A673 (cell line): ENCODE data around the gene TMEM30A. TPM values are rescaled to one million over a fixed set of nuclear protein-coding genes. Genes with fewer than 3 reads are reported as not detected.

Experiments used
- BruUV-seq: library from RNA; stranded (reverse); fragments of 400-500 nt; replicated peaks from 2 replicates; lab custom pipeline; 2021; lab: Mats Ljungman, UMichigan
- CTCF ChIA-PET: fragments of 300-600 bp; sonication (Branson Sonifier 250); formaldehyde crosslinking; loops from one replicate; lab custom pipeline; 2022; ENCODE audit warnings: antibody characterized with exemption; lab: Charles Lee
- POLR2A ChIA-PET: fragments of 300-600 bp; sonication (Branson Sonifier 250); formaldehyde crosslinking; loops from one replicate; lab custom pipeline; 2022; ENCODE audit warnings: antibody characterized with exemption; ENCODE audit not compliant: low non-redundant PET; lab: Charles Lee
- DNase-seq: peaks from one replicate; pipeline ENCODE4 v3.0.0-alpha.2; 2015; ENCODE audit warnings: low spot score
- H3K27ac ChIP-seq: fragments of 200-600 bp; sonication (generic); 2 replicates; pipeline ENCODE4 v1.5.1; 2016; ENCODE audit warnings: mixed run types, low read depth, mild to moderate bottlenecking, mixed read lengths, antibody characterized with exemption, low read length; ENCODE audit not compliant: poor library complexity, severe bottlenecking
- H3K27me3 ChIP-seq: fragments of 200-600 bp; sonication (generic); replicated peaks from 2 replicates; pipeline ENCODE4 v1.6.1; 2017; ENCODE audit warnings: mixed run types, low read depth, mild to moderate bottlenecking, mixed read lengths, antibody characterized with exemption, low read length; ENCODE audit not compliant: insufficient read depth, poor library complexity
- H3K36me3 ChIP-seq: fragments of 200-600 bp; sonication (generic); 2 replicates; pipeline ENCODE4 v1.6.1; 2016; ENCODE audit warnings: mixed run types, mild to moderate bottlenecking, mixed read lengths, antibody characterized with exemption, low read length; ENCODE audit not compliant: insufficient read depth, poor library complexity, severe bottlenecking
- H3K4me1 ChIP-seq: fragments of 200-600 bp; sonication (generic); 2 replicates; pipeline ENCODE4 v1.6.1; 2017; ENCODE audit warnings: mixed run types, mild to moderate bottlenecking, mixed read lengths, antibody characterized with exemption, low read length; ENCODE audit not compliant: insufficient read depth, poor library complexity, severe bottlenecking
- H3K4me3 ChIP-seq: fragments of 200-600 bp; sonication (generic); 2 replicates; pipeline ENCODE4 v1.5.1; 2016; ENCODE audit warnings: low read depth, mixed run types, mild to moderate bottlenecking, mixed read lengths, low read length; ENCODE audit not compliant: poor library complexity, severe bottlenecking
- H3K9me3 ChIP-seq: fragments of 200-600 bp; sonication (generic); 2 replicates; pipeline ENCODE4 v1.6.1; 2016; ENCODE audit warnings: mixed run types, low read depth, mild to moderate bottlenecking, mixed read lengths, antibody characterized with exemption, low read length; ENCODE audit not compliant: poor library complexity, severe bottlenecking
- EZH2 ChIP-seq: fragments of 200-600 bp; sonication (generic); IDR thresholded peaks from 2 replicates; pipeline ENCODE4 v1.6.1; 2017; ENCODE audit warnings: borderline replicate concordance, low read depth, mild to moderate bottlenecking, mixed read lengths, antibody characterized with exemption, low read length; ENCODE audit not compliant: poor library complexity, severe bottlenecking
- intact Hi-C: fragments of 100-400 bp; cut with micrococcal nuclease; formaldehyde crosslinking; loops from one replicate; pipeline ENCODE4 v1.10.0; 2022; ENCODE audit not compliant: unreplicated experiment
- total RNA-seq: library from RNA; stranded (reverse); gene quantifications from 2 replicates; pipeline ENCODE4 v1.2.3, GENCODE V29; 2021
- TF ChIP-seq, protein P1 (sequence below): fragments of 300-800, 200-600 bp; sonication (generic); conservative IDR thresholded peaks from 2 replicates; pipeline ENCODE4 v1.5.1; 2017; ENCODE audit warnings: low read depth, mild to moderate bottlenecking, antibody characterized with exemption, low read length, moderate library complexity, mixed read lengths

The TMEM30A gene
- total RNA-seq, 1 experiment from 2014 or later = 63.9 TPM

DNA sequence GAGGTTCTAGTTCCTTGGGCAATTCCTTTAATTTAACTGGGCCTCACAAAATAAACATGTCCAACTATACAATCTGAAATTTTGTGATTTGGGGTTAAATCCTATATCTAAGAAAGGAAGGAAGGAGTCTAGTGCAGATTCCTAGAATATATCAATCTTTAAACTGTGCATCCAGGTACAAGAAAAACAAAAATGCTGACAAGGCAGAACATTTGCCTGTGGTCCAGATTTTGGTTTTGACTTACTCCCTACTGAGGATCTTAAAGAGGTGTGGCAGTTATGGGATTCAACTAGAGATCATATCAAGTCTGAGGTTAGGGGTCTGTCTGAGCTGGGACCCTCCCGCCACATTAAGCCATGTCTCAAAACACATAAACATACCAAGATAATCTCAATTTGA, 23.3 kb downstream of the TMEM30A start:
- POLR2A ChIA-PET = no interaction called here
- H3K36me3 ChIP-seq = peaks cover 20% of the 10 kb centered on the region
- BruUV-seq = no TSS peak

DNA sequence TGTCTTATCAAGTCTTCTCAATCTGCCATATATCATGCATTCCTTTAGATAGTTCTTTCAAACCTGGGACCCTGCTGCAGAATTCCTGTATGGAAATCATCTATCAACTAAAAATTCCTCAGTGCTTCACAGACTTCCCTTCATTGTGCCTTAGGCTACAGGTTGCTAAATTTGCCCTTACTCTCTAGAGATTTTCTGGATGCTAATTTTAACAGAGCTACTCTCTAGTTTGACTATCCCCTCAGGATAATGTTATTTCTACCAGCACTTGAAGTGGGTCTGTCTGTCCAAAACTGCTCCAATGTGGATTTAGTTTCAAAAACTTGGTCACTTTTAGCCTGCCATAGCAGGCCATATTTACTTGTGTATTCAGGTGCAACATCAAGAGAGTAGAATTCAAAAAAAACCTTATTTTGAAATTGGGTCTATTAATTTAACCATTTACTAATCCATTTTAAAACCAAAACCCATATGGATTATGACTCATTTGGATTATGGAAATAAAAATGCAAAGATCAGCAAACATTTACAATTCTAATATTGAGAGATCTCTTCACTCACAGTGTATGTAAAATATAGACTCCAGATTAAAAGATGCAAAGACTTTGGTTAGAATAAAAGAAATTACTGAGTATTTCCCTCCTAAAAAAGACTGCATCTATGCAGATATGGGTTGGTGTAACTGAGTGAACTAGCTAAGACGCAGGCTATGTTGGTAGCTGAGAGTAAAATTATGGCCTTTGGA, 27.1 kb downstream of the TMEM30A start:
- CTCF ChIA-PET = no interaction called here

More for the DNA sequence above, 23.3 kb downstream of the TMEM30A start:
- intact Hi-C loops = no loop called here
- no peak overlapping the region for H3K4me3 ChIP-seq
- no peak for DNase-seq
- no peak overlapping the region for H3K27ac ChIP-seq
- no peaks in the 10 kb centered on the region for H3K27me3 ChIP-seq
- no peaks in the 10 kb centered on the region for H3K4me1 ChIP-seq
- no peaks in the 10 kb centered on the region for H3K9me3 ChIP-seq
- no peak for TF ChIP-seq EZH2
- TF ChIP-seq, protein P1, sequence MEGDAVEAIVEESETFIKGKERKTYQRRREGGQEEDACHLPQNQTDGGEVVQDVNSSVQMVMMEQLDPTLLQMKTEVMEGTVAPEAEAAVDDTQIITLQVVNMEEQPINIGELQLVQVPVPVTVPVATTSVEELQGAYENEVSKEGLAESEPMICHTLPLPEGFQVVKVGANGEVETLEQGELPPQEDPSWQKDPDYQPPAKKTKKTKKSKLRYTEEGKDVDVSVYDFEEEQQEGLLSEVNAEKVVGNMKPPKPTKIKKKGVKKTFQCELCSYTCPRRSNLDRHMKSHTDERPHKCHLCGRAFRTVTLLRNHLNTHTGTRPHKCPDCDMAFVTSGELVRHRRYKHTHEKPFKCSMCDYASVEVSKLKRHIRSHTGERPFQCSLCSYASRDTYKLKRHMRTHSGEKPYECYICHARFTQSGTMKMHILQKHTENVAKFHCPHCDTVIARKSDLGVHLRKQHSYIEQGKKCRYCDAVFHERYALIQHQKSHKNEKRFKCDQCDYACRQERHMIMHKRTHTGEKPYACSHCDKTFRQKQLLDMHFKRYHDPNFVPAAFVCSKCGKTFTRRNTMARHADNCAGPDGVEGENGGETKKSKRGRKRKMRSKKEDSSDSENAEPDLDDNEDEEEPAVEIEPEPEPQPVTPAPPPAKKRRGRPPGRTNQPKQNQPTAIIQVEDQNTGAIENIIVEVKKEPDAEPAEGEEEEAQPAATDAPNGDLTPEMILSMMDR = no peak
- CTCF ChIA-PET = no interaction called here

DNA sequence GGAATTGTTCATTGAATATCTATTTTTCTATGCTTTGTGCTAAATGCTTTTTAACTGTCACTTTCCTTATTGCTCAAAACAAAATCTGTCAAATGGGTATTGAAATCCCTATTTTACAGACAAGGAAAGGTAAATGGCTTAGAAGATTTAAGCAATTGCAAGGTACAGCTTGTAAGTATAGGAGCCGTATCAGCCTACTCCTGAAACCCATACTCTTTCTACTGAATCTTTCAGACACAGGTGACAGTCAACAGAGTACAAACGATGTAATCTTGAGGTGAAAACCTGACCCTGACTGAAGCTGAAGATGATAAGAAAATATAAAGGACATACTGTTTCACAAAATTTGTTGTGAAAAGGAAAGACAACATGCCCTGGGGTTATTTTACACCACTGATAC, 34.0 kb downstream of the TMEM30A start:
- Histone ChIP-seq H3K27ac (no peak overlapping the region), H3K4me3 (no peak overlapping the region), H3K9me3 (no peaks in the 10 kb centered on the region), H3K36me3 (no peaks in the 10 kb centered on the region), H3K4me1 (no peaks in the 10 kb centered on the region), H3K27me3 (no peaks in the 10 kb centered on the region)
- TF ChIP-seq EZH2 = no peak
- TF ChIP-seq, protein P1 = no peak
- intact Hi-C loops = no loop called here
- no peak for DNase-seq
- CTCF ChIA-PET = interaction anchor here (1.2 kb wide), 1 partner anchor 41 kb away, joined by 3 read pairs; no protein-coding TSS in a partner anchor
- POLR2A ChIA-PET = no interaction called here
- no TSS peak for BruUV-seq

More for the DNA sequence above, 27.1 kb downstream of the TMEM30A start:
- POLR2A ChIA-PET = no interaction called here
- no peak overlapping the region for H3K27ac ChIP-seq
- no peak overlapping the region for H3K4me3 ChIP-seq
- H3K9me3 ChIP-seq = no peaks in the 10 kb centered on the region
- no peak for DNase-seq
- BruUV-seq = no TSS peak
- H3K4me1 ChIP-seq = no peaks in the 10 kb centered on the region
- peaks cover 25% of the 10 kb centered on the region for H3K36me3 ChIP-seq
- intact Hi-C loops = no loop called here
- H3K27me3 ChIP-seq = no peaks in the 10 kb centered on the region
- TF ChIP-seq EZH2 = no peak
- TF ChIP-seq, protein P1 = no peak
